ENCODE results near the gene MYO18A.

DNA sequence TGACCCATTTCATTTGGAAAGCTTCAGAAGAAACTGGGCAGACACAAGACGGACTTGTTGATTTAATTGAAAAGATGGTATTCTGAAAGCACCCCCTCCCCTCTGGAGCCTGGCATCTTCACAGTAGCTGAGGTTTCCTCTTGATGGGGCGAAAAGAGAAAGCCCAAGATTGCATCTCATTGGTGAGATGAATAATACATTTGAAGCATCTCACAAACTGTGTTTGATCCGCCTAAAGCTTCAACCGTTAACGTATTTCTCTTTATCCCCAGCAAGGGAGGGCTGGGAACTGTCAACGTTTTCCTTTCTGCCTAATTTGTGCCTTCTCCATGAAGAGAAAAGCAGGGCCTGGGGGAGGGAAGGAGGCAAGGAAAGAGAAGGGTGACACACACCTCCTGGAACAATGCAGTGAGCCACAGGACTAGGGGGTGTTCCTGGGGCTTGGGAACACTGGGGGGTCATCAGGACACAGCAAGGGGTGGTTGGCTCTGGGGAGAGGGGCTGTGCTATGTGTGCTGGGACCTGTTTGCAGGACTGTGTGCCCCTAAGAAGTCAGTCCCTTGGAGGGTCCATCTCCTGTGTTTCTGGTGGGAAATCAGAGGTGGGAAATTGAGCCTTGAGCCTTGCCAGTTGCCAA lies 155.8 kb downstream of the MYO18A start:
- TF ChIP-seq, protein P1, sequence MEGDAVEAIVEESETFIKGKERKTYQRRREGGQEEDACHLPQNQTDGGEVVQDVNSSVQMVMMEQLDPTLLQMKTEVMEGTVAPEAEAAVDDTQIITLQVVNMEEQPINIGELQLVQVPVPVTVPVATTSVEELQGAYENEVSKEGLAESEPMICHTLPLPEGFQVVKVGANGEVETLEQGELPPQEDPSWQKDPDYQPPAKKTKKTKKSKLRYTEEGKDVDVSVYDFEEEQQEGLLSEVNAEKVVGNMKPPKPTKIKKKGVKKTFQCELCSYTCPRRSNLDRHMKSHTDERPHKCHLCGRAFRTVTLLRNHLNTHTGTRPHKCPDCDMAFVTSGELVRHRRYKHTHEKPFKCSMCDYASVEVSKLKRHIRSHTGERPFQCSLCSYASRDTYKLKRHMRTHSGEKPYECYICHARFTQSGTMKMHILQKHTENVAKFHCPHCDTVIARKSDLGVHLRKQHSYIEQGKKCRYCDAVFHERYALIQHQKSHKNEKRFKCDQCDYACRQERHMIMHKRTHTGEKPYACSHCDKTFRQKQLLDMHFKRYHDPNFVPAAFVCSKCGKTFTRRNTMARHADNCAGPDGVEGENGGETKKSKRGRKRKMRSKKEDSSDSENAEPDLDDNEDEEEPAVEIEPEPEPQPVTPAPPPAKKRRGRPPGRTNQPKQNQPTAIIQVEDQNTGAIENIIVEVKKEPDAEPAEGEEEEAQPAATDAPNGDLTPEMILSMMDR (IDR thresholded peaks at IDR 0.05), result no peak
- TF ChIP-seq POLR2A (IDR thresholded peaks at IDR 0.05) (no peak), EP300 (IDR thresholded peaks at IDR 0.05) (no peak)
